H1 (cell line): ENCODE data around the gene COL25A1. TPM values are rescaled to one million over a fixed set of nuclear protein-coding genes. Genes with fewer than 3 reads are reported as not detected.

Experiments used
- CTCF ChIA-PET: fragments of 300-600 bp; sonication (Branson Sonifier 250); formaldehyde crosslinking; loops from one replicate; lab custom pipeline; 2021; ENCODE audit not compliant: partially characterized antibody; lab: Charles Lee
- POLR2A ChIA-PET: fragments of 300-600 bp; sonication (Branson Sonifier 250); formaldehyde crosslinking; loops from one replicate; lab custom pipeline; 2021; ENCODE audit warnings: inconsistent platforms; ENCODE audit not compliant: partially characterized antibody; lab: Charles Lee
- DNase-seq, 2 experiments: peaks; one replicate each; pipeline versions ENCODE4 v3.0.0 to v3.0.0-alpha.2; 2010 to 2022; ENCODE audit warnings: low spot score in 2 of 2, low read depth in 1 of 2, mixed read lengths in 1 of 2
- FAIRE-seq: peaks from 2 replicates; lab custom pipeline; 2011; peaks lifted over from hg19 to GRCh38; lab: Jason Lieb, UNC
- H2AFZ ChIP-seq: 2 replicates; pipeline ENCODE4 v1.8.1; 2012; ENCODE audit warnings: low read length, inconsistent platforms
- H2AK5ac ChIP-seq: 2 replicates; pipeline ENCODE4 v1.6.1; 2013; ENCODE audit warnings: low read depth, low read length
- H2BK120ac ChIP-seq: replicated peaks from 2 replicates; pipeline ENCODE3; 2013; ENCODE audit warnings: low read depth, low read length, inconsistent platforms
- H2BK12ac ChIP-seq: 2 replicates; pipeline ENCODE4 v1.6.1; 2013; ENCODE audit warnings: low read depth, low read length
- H2BK15ac ChIP-seq: 2 replicates; pipeline ENCODE4 v1.6.1; 2013; ENCODE audit warnings: low read length
- H2BK20ac ChIP-seq: 2 replicates; pipeline ENCODE4 v1.6.1; 2013; ENCODE audit warnings: low read length
- H2BK5ac ChIP-seq: 2 replicates; pipeline ENCODE4 v1.6.1; 2013; ENCODE audit warnings: low read depth, low read length
- H3K14ac ChIP-seq: 2 replicates; pipeline ENCODE4 v1.6.1; 2013; ENCODE audit warnings: inconsistent platforms; ENCODE audit not compliant: insufficient read length
- H3K18ac ChIP-seq: 2 replicates; pipeline ENCODE4 v1.6.1; 2013; ENCODE audit warnings: low read length; ENCODE audit errors: extremely low read depth
- H3K23ac ChIP-seq: 2 replicates; pipeline ENCODE4 v1.6.1; 2013; ENCODE audit warnings: inconsistent platforms; ENCODE audit not compliant: insufficient read length
- H3K23me2 ChIP-seq: 2 replicates; pipeline ENCODE4 v1.6.1; 2013; ENCODE audit warnings: low read depth, low read length
- H3K27ac ChIP-seq: 2 replicates; pipeline ENCODE4 v1.6.1; 2011; ENCODE audit warnings: low read depth, low read length, inconsistent platforms
- H3K27me3 ChIP-seq, 4 experiments: replicated peaks in 1 of 4; 1 replicate in 1 of 4; 2 replicates in 3 of 4; pipeline versions ENCODE4 v1.6.1 to v1.8.1; 2011 to 2013; ENCODE audit warnings: low read length in 3 of 4, mild to moderate bottlenecking in 3 of 4, inconsistent platforms in 2 of 4, mixed read lengths in 2 of 4, moderate library complexity in 1 of 4; ENCODE audit not compliant: control insufficient read depth in 3 of 4, insufficient read depth in 3 of 4; ENCODE audit errors: extremely low read depth in 1 of 4
- H3K36me3 ChIP-seq, 4 experiments: 2 replicates each; pipeline versions ENCODE4 v1.6.1 to v1.8.1; 2011 to 2013; ENCODE audit warnings: mild to moderate bottlenecking in 4 of 4, low read length in 3 of 4, moderate library complexity in 2 of 4, control low read depth in 1 of 4, inconsistent platforms in 1 of 4; ENCODE audit not compliant: insufficient read depth in 4 of 4, control insufficient read depth in 2 of 4
- H3K4ac ChIP-seq: replicated peaks from 2 replicates; pipeline ENCODE3; 2013; ENCODE audit warnings: low read length, low read depth, mixed read lengths, inconsistent platforms; ENCODE audit not compliant: insufficient read length
- H3K4me1 ChIP-seq, 4 experiments: replicated peaks in 1 of 4; 1 replicate in 1 of 4; 2 replicates in 3 of 4; pipeline versions ENCODE4 v1.6.1 to v1.8.1; 2011 to 2013; ENCODE audit warnings: low read length in 3 of 4, inconsistent platforms in 2 of 4, mixed read lengths in 1 of 4; ENCODE audit not compliant: insufficient read depth in 4 of 4, control insufficient read depth in 3 of 4
- H3K4me2 ChIP-seq, 2 experiments: 2 replicates each; pipeline versions ENCODE4 v1.6.1 to v1.8.1; 2011 to 2013; ENCODE audit warnings: low read depth in 2 of 2, low read length in 2 of 2, control low read depth in 1 of 2, inconsistent platforms in 1 of 2, mild to moderate bottlenecking in 1 of 2; ENCODE audit not compliant: insufficient read depth in 1 of 2
- H3K4me3 ChIP-seq, 4 experiments: fragments of 200-600, 300-600 bp in 1 of 4; sonication (generic), shearing (Covaris generic), sonication (Bioruptor Twin) in 1 of 4; 2 replicates each; pipeline versions ENCODE4 v1.5.1 to v1.8.1; 2011 to 2016; ENCODE audit warnings: low read length in 4 of 4, low read depth in 3 of 4, control low read depth in 2 of 4, inconsistent platforms in 2 of 4, mild to moderate bottlenecking in 2 of 4, mixed read lengths in 1 of 4, moderate library complexity in 1 of 4; ENCODE audit not compliant: insufficient read depth in 2 of 4; ENCODE audit errors: extremely low read depth in 1 of 4
- H3K56ac ChIP-seq: replicated peaks from 2 replicates; pipeline ENCODE3; 2013; ENCODE audit warnings: low read depth, mild to moderate bottlenecking, mixed read lengths, low read length, inconsistent platforms; ENCODE audit not compliant: insufficient read length
- H3K79me1 ChIP-seq: 2 replicates; pipeline ENCODE4 v1.6.1; 2013; ENCODE audit warnings: low read depth, low read length, control low read depth
- H3K79me2 ChIP-seq, 2 experiments: 2 replicates each; pipeline versions ENCODE4 v1.6.1 to v1.8.1; 2012 to 2013; ENCODE audit warnings: low read length in 2 of 2, mild to moderate bottlenecking in 2 of 2, inconsistent platforms in 1 of 2; ENCODE audit not compliant: insufficient read depth in 2 of 2, control insufficient read depth in 1 of 2
- H3K9ac ChIP-seq, 4 experiments: replicated peaks in 1 of 4; 1 replicate in 1 of 4; 2 replicates in 3 of 4; pipeline versions ENCODE4 v1.6.1 to v1.8.1; 2011 to 2013; ENCODE audit warnings: low read depth in 3 of 4, low read length in 3 of 4, control low read depth in 2 of 4, mild to moderate bottlenecking in 2 of 4, moderate library complexity in 2 of 4, inconsistent platforms in 1 of 4; ENCODE audit errors: extremely low read depth in 1 of 4
- H3K9me3 ChIP-seq, 2 experiments: 2 replicates each; pipeline versions ENCODE4 v1.6.1 to v1.8.1; 2012 to 2013; ENCODE audit warnings: mild to moderate bottlenecking in 2 of 2, moderate library complexity in 2 of 2, control low read depth in 1 of 2, inconsistent platforms in 1 of 2, low read depth in 1 of 2, low read length in 1 of 2, mixed read lengths in 1 of 2; ENCODE audit not compliant: insufficient read depth in 2 of 2
- H4K20me1 ChIP-seq, 2 experiments: replicated peaks in 1 of 2; 2 replicates each; pipeline versions ENCODE3 to v1.8.1; 2011 to 2013; ENCODE audit warnings: inconsistent platforms in 2 of 2, low read length in 2 of 2, mild to moderate bottlenecking in 1 of 2; ENCODE audit not compliant: insufficient read depth in 2 of 2, control insufficient read depth in 1 of 2
- H4K5ac ChIP-seq: 2 replicates; pipeline ENCODE4 v1.6.1; 2013; ENCODE audit warnings: low read length, low read depth, mixed read lengths, inconsistent platforms; ENCODE audit not compliant: insufficient read length
- H4K8ac ChIP-seq: 2 replicates; pipeline ENCODE4 v1.8.0; 2013; ENCODE audit warnings: mild to moderate bottlenecking, moderate library complexity, low read length, inconsistent platforms; ENCODE audit not compliant: insufficient read depth; ENCODE audit errors: extremely low read depth
- H4K91ac ChIP-seq: replicated peaks from 2 replicates; pipeline ENCODE3; 2013; ENCODE audit warnings: low read length, mixed read lengths, inconsistent platforms; ENCODE audit not compliant: insufficient read length
- KDM1A ChIP-seq: fragments of 200-600, 300-600 bp; sonication (generic); IDR thresholded peaks from 2 replicates; pipeline ENCODE4 v1.7.1; 2016; ENCODE audit warnings: mild to moderate bottlenecking, low read length, borderline replicate concordance
- POLR2A ChIP-seq, 2 experiments: IDR thresholded peaks; 1 replicate in 1 of 2; 2 replicates in 1 of 2; pipeline ENCODE4 v1.6.1; 2011; ENCODE audit warnings: low read depth in 2 of 2, low read length in 2 of 2, mild to moderate bottlenecking in 2 of 2; ENCODE audit errors: control extremely low read depth in 1 of 2
- WGBS, 2 experiments: shearing (Covaris generic) in 1 of 2; methylation state at CpG; one replicate each; pipeline versions ENCODE4 v1.1.6 to v1.1.7; 2013 to 2015; ENCODE audit warnings: low lambda C conversion rate in 2 of 2, mixed read lengths in 2 of 2, inconsistent platforms in 1 of 2, low coverage in 1 of 2, missing lambda C conversion rate in 1 of 2; ENCODE audit not compliant: insufficient replicate concordance in 2 of 2, insufficient coverage in 1 of 2, insufficient read length in 1 of 2; ENCODE audit errors: extremely low coverage in 1 of 2, missing lambda C conversion rate in 1 of 2; 5-methylcytosine and 5-hydroxymethylcytosine counted together
- polyA plus RNA-seq, 7 experiments: library from polyadenylated mRNA; depleted of rRNA in 3 of 7; stranded (reverse) in 5 of 7; unstranded in 2 of 7; fragments of >200 nt in 5 of 7; fragments of 200-250 nt in 2 of 7; gene quantifications; 1 replicate in 5 of 7; 2 replicates in 1 of 7; 4 replicates in 1 of 7; pipeline versions ENCODE4 v1.2.1 to v1.2.3, GENCODE V29; 2011 to 2013; ENCODE audit warnings: missing spikeins in 2 of 7, mixed read lengths in 2 of 7
- total RNA-seq: library from RNA; stranded (reverse); fragmentation: NEBNext Ultra II Directional; extraction: Animal tissue kit (Norgen Biotek cat#: 25700); gene quantifications from 2 replicates; pipeline ENCODE4 v1.2.1, GENCODE V29; 2021

COL25A1 gene
- total and polyA plus RNA-seq, 2 of the 8 experiments (the other 6 are each of a cell fraction or from before 2014, with no cell fraction given), result 1.1 to 8.3 TPM

- Histone ChIP-seq H3K23me2 (no peaks in the 10 kb centered on the region), H3K4me3 (no peak overlapping the region), H4K20me1 (no peaks in the 10 kb centered on the region), H2BK15ac (no peak overlapping the region), H2BK20ac (no peak overlapping the region), H3K79me2 (no peaks in the 10 kb centered on the region), H3K9ac (no peak overlapping the region), H2BK5ac (no peak overlapping the region), H3K36me3 (no peaks in the 10 kb centered on the region), H3K14ac (no peak overlapping the region), H2BK120ac (no peak overlapping the region), H3K9me3 (no peaks in the 10 kb centered on the region), H3K4ac (no peak overlapping the region), H4K8ac (no peak overlapping the region), H3K4me2 (no peak overlapping the region), H3K18ac (no peak overlapping the region), H3K56ac (no peak overlapping the region), H3K23ac (no peak overlapping the region), H3K27ac (no peak overlapping the region), H4K5ac (no peak overlapping the region)
- FAIRE-seq (no peak), DNase-seq (no peak)
- CTCF ChIA-PET, result interaction anchor here (0.6 to 1.2 kb wide), 3 partner anchors 12 to 292 kb away, joined by 3 to 5 read pairs (median 3); no protein-coding TSS in a partner anchor
- TF ChIP-seq POLR2A (IDR thresholded peaks at IDR 0.05; ENCODE audit: control extremely low read depth in 1 of 2, low read depth in 2 of 2, low read length in 2 of 2), result no peak
- TF ChIP-seq KDM1A, result no peak
- TF ChIP-seq, all 59 proteins: peak for 0
- no peaks in the 10 kb centered on the region for H3K4me1 ChIP-seq
- POLR2A ChIA-PET, result no interaction called here
- no peaks in the 10 kb centered on the region for H3K79me1 ChIP-seq
- H2AFZ ChIP-seq, result no peak overlapping the region
- no peaks in the 10 kb centered on the region for H3K27me3 ChIP-seq
- no peak overlapping the region for H2BK12ac ChIP-seq
- H4K91ac ChIP-seq, result no peak overlapping the region
- 97% methylated on average over 2 of the region's 2 CpGs; no CpG with 5 or more reads in 1 of the 2 experiments for WGBS, 2 experiments
- H2AK5ac ChIP-seq, result no peak overlapping the region
These were observed 188.9 kb downstream of the COL25A1 start for GRCh38 chr4:109113521-109113920.
